IMR-90 (cell line): ENCODE results near the gene C1QTNF8. TPM values are rescaled to one million over a fixed set of nuclear protein-coding genes. Genes with fewer than 3 reads are reported as not detected.

Experiments
- ATAC-seq: fragments of 200-7000 bp; cut with Tn5 transposase; 2 replicates; pipeline ENCODE4 v1.9.1; 2020; ENCODE audit warnings: low read depth, mild to moderate bottlenecking, moderate library complexity
- BruUV-seq: library from RNA; stranded (reverse); fragments of 400-500 nt; replicated peaks from 2 replicates; lab custom pipeline; 2021; lab: Mats Ljungman, UMichigan
- CTCF ChIA-PET: fragments of 300-600 bp; formaldehyde crosslinking; extraction: SDS; loops from one replicate; lab custom pipeline; 2021; ENCODE audit warnings: antibody characterized with exemption; lab: Yijun Ruan, JAX
- POLR2A ChIA-PET: fragments of 300-600 bp; sonication (Branson Sonifier 250); formaldehyde crosslinking; loops from one replicate; lab custom pipeline; 2022; ENCODE audit warnings: antibody characterized with exemption; ENCODE audit not compliant: unreplicated experiment; lab: Charles Lee
- DNase-seq: peaks from one replicate; pipeline ENCODE4 v3.0.0; 2013
- H2AFZ ChIP-seq: replicated peaks from 2 replicates; pipeline ENCODE3; 2013; ENCODE audit warnings: low read length, mild to moderate bottlenecking; ENCODE audit not compliant: poor library complexity
- H2AK5ac ChIP-seq: 2 replicates; pipeline ENCODE4 v1.6.1; 2013; ENCODE audit warnings: low read depth, low read length, inconsistent platforms
- H2AK9ac ChIP-seq: replicated peaks from 2 replicates; pipeline ENCODE3; 2013; ENCODE audit warnings: mild to moderate bottlenecking, low read depth, low read length, moderate library complexity; ENCODE audit not compliant: poor library complexity
- H2BK120ac ChIP-seq: 2 replicates; pipeline ENCODE4 v1.6.1; 2013; ENCODE audit warnings: low read depth, low read length, inconsistent platforms
- H2BK15ac ChIP-seq: 3 replicates; pipeline ENCODE4 v1.6.1; 2013; ENCODE audit warnings: low read depth, low read length, inconsistent platforms
- H2BK20ac ChIP-seq: 2 replicates; pipeline ENCODE4 v1.6.1; 2013; ENCODE audit warnings: low read depth, mild to moderate bottlenecking, inconsistent platforms, low read length, moderate library complexity
- H2BK5ac ChIP-seq: 2 replicates; pipeline ENCODE4 v1.6.1; 2013; ENCODE audit warnings: mild to moderate bottlenecking, low read depth, low read length, inconsistent platforms; ENCODE audit not compliant: poor library complexity, severe bottlenecking
- H3K14ac ChIP-seq: replicated peaks from 2 replicates; pipeline ENCODE4 v1.6.1; 2013; ENCODE audit warnings: low read depth, low read length, inconsistent platforms
- H3K18ac ChIP-seq: 2 replicates; pipeline ENCODE4 v1.6.1; 2013; ENCODE audit warnings: low read depth, low read length, control low read depth
- H3K23ac ChIP-seq: 2 replicates; pipeline ENCODE4 v1.6.1; 2013; ENCODE audit warnings: low read depth, low read length, inconsistent platforms
- H3K27ac ChIP-seq: 2 replicates; pipeline ENCODE4 v1.5.1; 2013; ENCODE audit warnings: mild to moderate bottlenecking, control low read depth, low read length; ENCODE audit not compliant: insufficient read depth
- H3K27me3 ChIP-seq: 2 replicates; pipeline ENCODE4 v1.6.1; 2013; ENCODE audit warnings: low read length; ENCODE audit not compliant: control insufficient read depth, insufficient read depth
- H3K36me3 ChIP-seq: 2 replicates; pipeline ENCODE4 v1.6.1; 2013; ENCODE audit warnings: low read length, mixed read lengths; ENCODE audit not compliant: control insufficient read depth, insufficient read depth
- H3K4ac ChIP-seq: 2 replicates; pipeline ENCODE4 v1.6.1; 2013; ENCODE audit warnings: low read depth, low read length, inconsistent platforms
- H3K4me1 ChIP-seq: 2 replicates; pipeline ENCODE4 v1.6.1; 2013; ENCODE audit warnings: low read length, mixed read lengths; ENCODE audit not compliant: control insufficient read depth, insufficient read depth
- H3K4me2 ChIP-seq: 2 replicates; pipeline ENCODE4 v1.6.1; 2013; ENCODE audit warnings: low read depth, mild to moderate bottlenecking, control low read depth, low read length, moderate library complexity
- H3K4me3 ChIP-seq: 2 replicates; pipeline ENCODE4 v1.5.1; 2013; ENCODE audit warnings: low read depth, mild to moderate bottlenecking, control low read depth, low read length, moderate library complexity; ENCODE audit not compliant: insufficient read depth
- H3K56ac ChIP-seq: 2 replicates; pipeline ENCODE4 v1.6.1; 2013; ENCODE audit warnings: low read length, inconsistent platforms; ENCODE audit not compliant: insufficient read depth; ENCODE audit errors: extremely low read depth
- H3K79me1 ChIP-seq, 2 experiments: 2 replicates each; pipeline ENCODE4 v1.6.1; 2013; ENCODE audit warnings: low read length in 2 of 2, inconsistent platforms in 1 of 2, low read depth in 1 of 2
- H3K9ac ChIP-seq: 2 replicates; pipeline ENCODE4 v1.6.1; 2013; ENCODE audit warnings: low read depth, low read length, control low read depth
- H3K9me1 ChIP-seq: 2 replicates; pipeline ENCODE4 v1.6.1; 2013; ENCODE audit warnings: low read length, inconsistent platforms; ENCODE audit not compliant: insufficient read depth
- H3K9me3 ChIP-seq: 2 replicates; pipeline ENCODE4 v1.6.1; 2013; ENCODE audit warnings: low read length; ENCODE audit not compliant: control insufficient read depth, insufficient read depth
- H4K20me1 ChIP-seq: 2 replicates; pipeline ENCODE4 v1.6.1; 2013; ENCODE audit warnings: low read length, inconsistent platforms; ENCODE audit not compliant: insufficient read depth
- H4K5ac ChIP-seq: 2 replicates; pipeline ENCODE4 v1.6.1; 2013; ENCODE audit warnings: mild to moderate bottlenecking, low read depth, low read length, control low read depth
- H4K8ac ChIP-seq, 2 experiments: 2 replicates each; pipeline ENCODE4 v1.6.1; 2013; ENCODE audit warnings: low read depth in 2 of 2, low read length in 2 of 2, control low read depth in 1 of 2, inconsistent platforms in 1 of 2
- H4K91ac ChIP-seq: 2 replicates; pipeline ENCODE4 v1.6.1; 2013; ENCODE audit warnings: low read depth, low read length, inconsistent platforms; ENCODE audit not compliant: insufficient read depth
- BHLHE40 ChIP-seq: fragments of 150-350 bp; IDR thresholded peaks from 2 replicates; pipeline ENCODE4 v1.6.1; 2016; ENCODE audit warnings: mild to moderate bottlenecking, low read depth, low read length
- CEBPB ChIP-seq: IDR thresholded peaks from 2 replicates; pipeline ENCODE4 v1.6.1; 2012; ENCODE audit warnings: low read depth, low read length, improper control_type of control experiment
- CHD1 ChIP-seq: IDR thresholded peaks from 2 replicates; pipeline ENCODE4 v1.6.1; 2012; ENCODE audit warnings: low read depth, low read length, improper control_type of control experiment
- CTCF ChIP-seq: conservative IDR thresholded peaks from 2 replicates; pipeline ENCODE4 v1.5.1; 2012; ENCODE audit warnings: mild to moderate bottlenecking, low read depth, low read length, improper control_type of control experiment
- ELK1 ChIP-seq: fragments of 150-350 bp; IDR thresholded peaks from 2 replicates; pipeline ENCODE4 v1.6.1; 2016; ENCODE audit warnings: low read depth, mild to moderate bottlenecking, low read length, moderate library complexity, borderline replicate concordance
- FOS ChIP-seq: fragments of 150-350 bp; IDR thresholded peaks from 2 replicates; pipeline ENCODE4 v1.6.1; 2016; ENCODE audit warnings: low read depth, low read length
- MAFK ChIP-seq: IDR thresholded peaks from 2 replicates; pipeline ENCODE4 v1.6.1; 2012; ENCODE audit warnings: low read depth, low read length, improper control_type of control experiment
- MAZ ChIP-seq: IDR thresholded peaks from 2 replicates; pipeline ENCODE4 v1.6.1; 2012; ENCODE audit warnings: low read depth, mild to moderate bottlenecking, low read length, improper control_type of control experiment, moderate library complexity, borderline replicate concordance
- MXI1 ChIP-seq: IDR thresholded peaks from 2 replicates; pipeline ENCODE4 v1.6.1; 2012; ENCODE audit warnings: low read depth, mild to moderate bottlenecking, low read length, moderate library complexity, borderline replicate concordance
- NFE2L2 ChIP-seq: fragments of 150-350 bp; IDR thresholded peaks from 2 replicates; pipeline ENCODE4 v1.6.1; 2016; ENCODE audit warnings: low read depth, mild to moderate bottlenecking, low read length
- POLR2A ChIP-seq: IDR thresholded peaks from 2 replicates; pipeline ENCODE4 v1.6.1; 2012; ENCODE audit warnings: mild to moderate bottlenecking, low read depth, low read length
- RAD21 ChIP-seq: IDR thresholded peaks from 2 replicates; pipeline ENCODE4 v1.6.1; 2012; ENCODE audit warnings: low read length, improper control_type of control experiment
- RFX5 ChIP-seq: IDR thresholded peaks from 2 replicates; pipeline ENCODE4 v1.8.0; 2012; ENCODE audit warnings: low read depth, mild to moderate bottlenecking, low read length, moderate library complexity
- SMC3 ChIP-seq: fragments of 150-350 bp; IDR thresholded peaks from 2 replicates; pipeline ENCODE4 v1.6.1; 2016; ENCODE audit warnings: low read depth, mild to moderate bottlenecking, antibody characterized with exemption, low read length, moderate library complexity
- USF2 ChIP-seq: fragments of 150-350 bp; IDR thresholded peaks from 2 replicates; pipeline ENCODE4 v1.6.1; 2017; ENCODE audit warnings: mild to moderate bottlenecking, antibody characterized with exemption, low read length, low read depth
- WGBS, 2 experiments: methylation state at CpG; one replicate each; pipeline versions ENCODE4 v1.1.5 to v1.1.7; 2013; ENCODE audit warnings: missing lambda C conversion rate in 2 of 2; ENCODE audit not compliant: insufficient read length in 1 of 2; ENCODE audit errors: extremely low coverage in 2 of 2; 5-methylcytosine and 5-hydroxymethylcytosine counted together
- dilution Hi-C: fragments of 300-500 bp; cut with HindIII; formaldehyde crosslinking; loops from one replicate; pipeline ENCODE4 v1.14.3; 2018; ENCODE audit warnings: low sequenced_read_pairs; ENCODE audit not compliant: unreplicated experiment
- in situ Hi-C: fragments of 300-500 bp; cut with MboI; formaldehyde crosslinking; loops from 3 replicates; pipeline ENCODE4 v1.14.3; 2019; ENCODE audit warnings: low sequenced_read_pairs, inconsistent platforms, mixed read lengths
- intact Hi-C: fragments of 100-400 bp; cut with micrococcal nuclease; formaldehyde crosslinking; loops from 2 replicates; pipeline ENCODE4 v1.10.0; 2022
- polyA plus RNA-seq, 3 experiments: library from polyadenylated mRNA; depleted of rRNA; stranded (reverse); fragments of >200 nt; gene quantifications; 2 replicates each; pipeline ENCODE4 v1.2.3, GENCODE V29; 2012; ENCODE audit warnings: low replicate concordance in 1 of 3
- total RNA-seq: library from RNA; depleted of rRNA; stranded (reverse); fragments of >200 nt; gene quantifications from 2 replicates; pipeline ENCODE4 v1.2.3, GENCODE V29; 2012

The C1QTNF8 gene
- total and polyA plus RNA-seq, 2 of the 4 experiments (the other 2 are of a cell fraction), result not detected

- no peaks in the 10 kb centered on the region for H3K4me1 ChIP-seq
- H3K9me3 ChIP-seq, result no peaks in the 10 kb centered on the region
- no peak for TF ChIP-seq CHD1
- TF ChIP-seq FOS, result no peak
- no peak for TF ChIP-seq SMC3
- no peak for TF ChIP-seq USF2
- no peak for TF ChIP-seq RAD21
- TF ChIP-seq POLR2A, result no peak
- no peak for TF ChIP-seq CTCF
- TF ChIP-seq MAZ, result no peak
- TF ChIP-seq BHLHE40, result no peak
- no peak for TF ChIP-seq RFX5
- TF ChIP-seq ELK1, result no peak
- no peak for TF ChIP-seq CEBPB
- no peak for TF ChIP-seq MAFK
- TF ChIP-seq MXI1, result no peak
- TF ChIP-seq NFE2L2, result no peak
- H3K4ac ChIP-seq, result no peak overlapping the region
- no peaks in the 10 kb centered on the region for H3K36me3 ChIP-seq
- H2BK15ac ChIP-seq, result no peak overlapping the region
- H3K79me1 ChIP-seq, result no peaks in the 10 kb centered on the region
- H2BK120ac ChIP-seq, result no peak overlapping the region
- BruUV-seq, result no TSS peak
- H4K8ac ChIP-seq, result no peak overlapping the region
- no peak overlapping the region for H3K4me2 ChIP-seq
- intact Hi-C loops, result no loop called here
- in situ Hi-C loops, result loop anchor here (5.0 to 25.0 kb wide), 2 partner anchors 239 to 339 kb away; partner anchors contain the start of genes ANTKMT, FBXL16 and METRN
- H3K23ac ChIP-seq, result no peak overlapping the region
- DNase-seq (no peak), ATAC-seq (no peak)
- H3K14ac ChIP-seq, result no peak overlapping the region
- no peak overlapping the region for H2AK5ac ChIP-seq
- 67% methylated on average over 1 of the region's 15 CpGs; no CpG with 5 or more reads in 1 of the 2 experiments for WGBS, 2 experiments
- no peak overlapping the region for H3K56ac ChIP-seq
- POLR2A ChIA-PET, result no interaction called here
- H2BK20ac ChIP-seq, result no peak overlapping the region
- no peak overlapping the region for H4K5ac ChIP-seq
- no peak overlapping the region for H3K4me3 ChIP-seq
- dilution Hi-C loops, result no loop called here
- H4K91ac ChIP-seq, result no peak overlapping the region
- H3K9ac ChIP-seq, result no peak overlapping the region
- CTCF ChIA-PET, result no interaction called here
- H3K27ac ChIP-seq, result no peak overlapping the region
- H3K9me1 ChIP-seq, result no peaks in the 10 kb centered on the region
- no peak overlapping the region for H3K18ac ChIP-seq
- H2AFZ ChIP-seq, result no peak overlapping the region
- H3K27me3 ChIP-seq, result peaks cover 18% of the 10 kb centered on the region; the same call in 1 of the 2 replicates
- H4K20me1 ChIP-seq, result no peaks in the 10 kb centered on the region
- H2BK5ac ChIP-seq, result no peak overlapping the region
- no peak overlapping the region for H2AK9ac ChIP-seq
These were observed 45.1 kb downstream of the C1QTNF8 start for GRCh38 chr16:1050921-1051320.
